HepG2 (cell line): ENCODE results near the gene IQCB1. TPM values are rescaled to one million over a fixed set of nuclear protein-coding genes. Genes with fewer than 3 reads are reported as not detected.

ENCODE experiments used
- ATAC-seq: fragments of 200-7000 bp; cut with Tn5 transposase; 3 replicates; pipeline ENCODE4 v1.9.1; 2020; ENCODE audit warnings: mild to moderate bottlenecking, moderate library complexity
- BruUV-seq: library from RNA; stranded (reverse); fragments of 400-500 nt; replicated peaks from 2 replicates; lab custom pipeline; 2021; lab: Mats Ljungman, UMichigan
- CTCF ChIA-PET: fragments of 300-600 bp; formaldehyde crosslinking; extraction: SDS; loops from one replicate; lab custom pipeline; 2021; ENCODE audit warnings: low total read pairs, inconsistent platforms, low intra/inter-chr PET ratio; lab: Yijun Ruan, JAX
- POLR2A ChIA-PET: fragments of 350-600 bp; sonication (Branson Sonifier 250); formaldehyde crosslinking; loops from one replicate; lab custom pipeline; 2020; ENCODE audit warnings: antibody characterized with exemption, inconsistent platforms; lab: Yijun Ruan, JAX
- DNase-seq: peaks from one replicate; pipeline ENCODE4 v3.0.0-alpha.2; 2015; ENCODE audit warnings: low spot score
- FAIRE-seq: peaks from 3 replicates; lab custom pipeline; 2011; peaks lifted over from hg19 to GRCh38; lab: Jason Lieb, UNC
- H2AFZ ChIP-seq: one replicate; pipeline ENCODE4 v1.6.1; 2011; ENCODE audit warnings: low read length, inconsistent platforms
- H3K27ac ChIP-seq: fragments of 300-600 bp; 3 replicates; pipeline ENCODE4 v1.8.0; 2011; ENCODE audit warnings: mixed run types, mild to moderate bottlenecking, mixed read lengths, low read length, inconsistent platforms; ENCODE audit not compliant: insufficient read depth; ENCODE audit errors: extremely low read length
- H3K27me3 ChIP-seq, 2 experiments: fragments of 200-600 bp in 1 of 2; 2 replicates in 1 of 2; 3 replicates in 1 of 2; pipeline versions ENCODE4 v1.6.0 to v1.8.0; 2011; ENCODE audit warnings: low read length in 2 of 2, mild to moderate bottlenecking in 2 of 2, moderate library complexity in 2 of 2, inconsistent platforms in 1 of 2; ENCODE audit not compliant: insufficient read depth in 2 of 2, control insufficient read depth in 1 of 2
- H3K36me3 ChIP-seq, 2 experiments: fragments of 200-600 bp in 1 of 2; replicated peaks in 1 of 2; 2 replicates in 1 of 2; 3 replicates in 1 of 2; pipeline versions ENCODE4 v1.5.1 to v1.8.0; 2011; ENCODE audit warnings: low read length in 2 of 2, inconsistent platforms in 1 of 2; ENCODE audit not compliant: insufficient read depth in 2 of 2, control insufficient read depth in 1 of 2
- H3K4me1 ChIP-seq: 2 replicates; pipeline ENCODE4 v1.5.1; 2012; ENCODE audit warnings: low read length, inconsistent platforms; ENCODE audit not compliant: insufficient read depth
- H3K4me2 ChIP-seq: 2 replicates; pipeline ENCODE4 v1.6.0; 2011; ENCODE audit warnings: low read depth, low read length, inconsistent platforms
- H3K4me3 ChIP-seq, 3 experiments: fragments of 200-600 bp in 1 of 3; sonication (generic), shearing (Covaris generic) in 1 of 3; replicated peaks in 1 of 3; 2 replicates each; pipeline ENCODE4 v1.5.1; 2011 to 2016; ENCODE audit warnings: low read length in 3 of 3, inconsistent platforms in 2 of 3, low read depth in 2 of 3, mild to moderate bottlenecking in 2 of 3, control low read depth in 1 of 3, mixed read lengths in 1 of 3; ENCODE audit not compliant: insufficient read depth in 1 of 3
- H3K79me2 ChIP-seq: one replicate; pipeline ENCODE4 v1.6.1; 2011; ENCODE audit warnings: low read length, inconsistent platforms; ENCODE audit not compliant: insufficient read depth
- H3K9ac ChIP-seq: 2 replicates; pipeline ENCODE4 v1.6.0; 2011; ENCODE audit warnings: mild to moderate bottlenecking, low read depth, low read length, inconsistent platforms; ENCODE audit not compliant: insufficient read depth
- H3K9me3 ChIP-seq: 2 replicates; pipeline ENCODE4 v1.5.1; 2012; ENCODE audit warnings: mild to moderate bottlenecking, low read length
- H4K20me1 ChIP-seq: 2 replicates; pipeline ENCODE4 v1.6.0; 2011; ENCODE audit warnings: inconsistent platforms, mild to moderate bottlenecking, low read length, moderate library complexity; ENCODE audit not compliant: insufficient read depth
- CBX2 ChIP-seq, 2 experiments: fragments of 200-600 bp in 1 of 2; sonication (generic); formaldehyde crosslinking in 1 of 2; IDR thresholded peaks; 2 replicates each; pipeline versions ENCODE4 v1.7.0 to v1.8.1; 2018 to 2022; ENCODE audit warnings: low read depth in 2 of 2, low read length in 1 of 2, mild to moderate bottlenecking in 1 of 2, missing genetic modification reagents in 1 of 2
- EED ChIP-seq: sonication (generic); formaldehyde crosslinking; IDR thresholded peaks from 2 replicates; pipeline ENCODE4 v1.5.0; 2020; ENCODE audit warnings: mild to moderate bottlenecking, missing genetic modification reagents
- HMGA1 ChIP-seq: sonication (generic); formaldehyde crosslinking; conservative IDR thresholded peaks from 2 replicates; pipeline ENCODE4 v1.4.0; 2020; ENCODE audit warnings: missing genetic modification reagents
- HNRNPK ChIP-seq: fragments of 200-400 bp; formaldehyde crosslinking; IDR thresholded peaks from 2 replicates; pipeline ENCODE4 v1.6.1; 2018; ENCODE audit warnings: low read length, low read depth, moderate library complexity, mild to moderate bottlenecking; ENCODE audit not compliant: poor library complexity, severe bottlenecking
- MBD4 ChIP-seq: IDR thresholded peaks from 2 replicates; pipeline ENCODE4 v1.6.1; 2012; ENCODE audit warnings: low read length, inconsistent platforms, borderline replicate concordance
- NFKB2 ChIP-seq: sonication (generic); formaldehyde crosslinking; IDR thresholded peaks from 2 replicates; pipeline ENCODE4 v1.4.0; 2020; ENCODE audit warnings: missing genetic modification reagents, borderline replicate concordance
- TBX2 ChIP-seq: sonication (generic); formaldehyde crosslinking; IDR thresholded peaks from 2 replicates; pipeline ENCODE4 v1.5.0; 2020; ENCODE audit warnings: missing genetic modification reagents, mild to moderate bottlenecking, borderline replicate concordance
- TIGD3 ChIP-seq: sonication (generic); formaldehyde crosslinking; IDR thresholded peaks from 2 replicates; pipeline ENCODE4 v1.5.1; 2020; ENCODE audit warnings: mild to moderate bottlenecking, missing genetic modification reagents, borderline replicate concordance
- XBP1 ChIP-seq: sonication (generic); formaldehyde crosslinking; IDR thresholded peaks from 2 replicates; pipeline ENCODE4 v1.5.0; 2020; ENCODE audit warnings: missing genetic modification reagents
- ZNF33A ChIP-seq: sonication (generic); formaldehyde crosslinking; IDR thresholded peaks from 2 replicates; pipeline ENCODE4 v1.5.1; 2020; ENCODE audit warnings: missing genetic modification reagents, mild to moderate bottlenecking, moderate library complexity, borderline replicate concordance
- ZNF460 ChIP-seq: sonication (generic); formaldehyde crosslinking; IDR thresholded peaks from 2 replicates; pipeline ENCODE4 v1.5.1; 2020; ENCODE audit warnings: missing genetic modification reagents, mild to moderate bottlenecking, borderline replicate concordance
- in situ Hi-C: cut with HindIII; loops from 2 replicates; pipeline ENCODE4 v1.10.0; 2017; ENCODE audit warnings: low pct_unique_long_range_greater_than_20kb; ENCODE audit not compliant: extremely low pct_ligation_motif_present
- intact Hi-C: fragments of 100-400 bp; cut with micrococcal nuclease; formaldehyde crosslinking; loops from one replicate; pipeline ENCODE4 v1.10.0; 2022; ENCODE audit not compliant: unreplicated experiment
- polyA plus RNA-seq, 8 experiments: library from polyadenylated mRNA; depleted of rRNA in 3 of 8; stranded (reverse) in 7 of 8; unstranded in 1 of 8; fragments of >200 nt; fragmentation: Illumina TruSeq in 4 of 8; extraction: Trizol in 4 of 8; gene quantifications; 2 replicates each; pipeline versions ENCODE4 v1.2.1 to v1.2.3, GENCODE V29; 2011 to 2016; ENCODE audit warnings: low read depth in 4 of 8, missing spikeins in 1 of 8, mixed read lengths in 1 of 8; ENCODE audit not compliant: insufficient read depth in 1 of 8
- total RNA-seq, 5 experiments: library from RNA; depleted of rRNA; stranded (reverse); fragments of >200 nt; fragmentation: Illumina TruSeq; extraction: Trizol; gene quantifications; 2 replicates each; pipeline ENCODE4 v1.2.3, GENCODE V29; 2016; ENCODE audit warnings: low read depth in 1 of 5
- TF ChIP-seq, protein P1 (sequence below): sonication (generic); formaldehyde crosslinking; IDR thresholded peaks from 2 replicates; pipeline ENCODE4 v1.5.0; 2020; ENCODE audit warnings: mild to moderate bottlenecking, missing genetic modification reagents, borderline replicate concordance
- TF ChIP-seq, protein P2 (sequence below): IDR thresholded peaks from 2 replicates; pipeline ENCODE4 v1.6.1; 2016; ENCODE audit warnings: low read depth, control low read depth
- TF ChIP-seq, protein P3 (sequence below): IDR thresholded peaks from 2 replicates; pipeline ENCODE4 v1.6.1; 2012; ENCODE audit warnings: inconsistent platforms

IQCB1 gene
- total and polyA plus RNA-seq, 2 of the 13 experiments (the other 11 are each of a cell fraction or from before 2014, with no cell fraction given): 18.0 to 41.4 TPM

GRCh38 chr3:121869736-121870135 lies 34.9 kb upstream of the IQCB1 start (continued):
- TF ChIP-seq, protein P1, sequence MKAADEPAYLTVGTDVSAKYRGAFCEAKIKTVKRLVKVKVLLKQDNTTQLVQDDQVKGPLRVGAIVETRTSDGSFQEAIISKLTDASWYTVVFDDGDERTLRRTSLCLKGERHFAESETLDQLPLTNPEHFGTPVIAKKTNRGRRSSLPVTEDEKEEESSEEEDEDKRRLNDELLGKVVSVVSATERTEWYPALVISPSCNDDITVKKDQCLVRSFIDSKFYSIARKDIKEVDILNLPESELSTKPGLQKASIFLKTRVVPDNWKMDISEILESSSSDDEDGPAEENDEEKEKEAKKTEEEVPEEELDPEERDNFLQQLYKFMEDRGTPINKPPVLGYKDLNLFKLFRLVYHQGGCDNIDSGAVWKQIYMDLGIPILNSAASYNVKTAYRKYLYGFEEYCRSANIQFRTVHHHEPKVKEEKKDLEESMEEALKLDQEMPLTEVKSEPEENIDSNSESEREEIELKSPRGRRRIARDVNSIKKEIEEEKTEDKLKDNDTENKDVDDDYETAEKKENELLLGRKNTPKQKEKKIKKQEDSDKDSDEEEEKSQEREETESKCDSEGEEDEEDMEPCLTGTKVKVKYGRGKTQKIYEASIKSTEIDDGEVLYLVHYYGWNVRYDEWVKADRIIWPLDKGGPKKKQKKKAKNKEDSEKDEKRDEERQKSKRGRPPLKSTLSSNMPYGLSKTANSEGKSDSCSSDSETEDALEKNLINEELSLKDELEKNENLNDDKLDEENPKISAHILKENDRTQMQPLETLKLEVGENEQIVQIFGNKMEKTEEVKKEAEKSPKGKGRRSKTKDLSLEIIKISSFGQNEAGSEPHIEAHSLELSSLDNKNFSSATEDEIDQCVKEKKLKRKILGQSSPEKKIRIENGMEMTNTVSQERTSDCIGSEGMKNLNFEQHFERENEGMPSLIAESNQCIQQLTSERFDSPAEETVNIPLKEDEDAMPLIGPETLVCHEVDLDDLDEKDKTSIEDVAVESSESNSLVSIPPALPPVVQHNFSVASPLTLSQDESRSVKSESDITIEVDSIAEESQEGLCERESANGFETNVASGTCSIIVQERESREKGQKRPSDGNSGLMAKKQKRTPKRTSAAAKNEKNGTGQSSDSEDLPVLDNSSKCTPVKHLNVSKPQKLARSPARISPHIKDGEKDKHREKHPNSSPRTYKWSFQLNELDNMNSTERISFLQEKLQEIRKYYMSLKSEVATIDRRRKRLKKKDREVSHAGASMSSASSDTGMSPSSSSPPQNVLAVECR (CRISPR knock-in tag): no peak
- no peak for TF ChIP-seq HNRNPK
- TF ChIP-seq XBP1: no peak
- no peak for TF ChIP-seq EED (CRISPR knock-in tag)

DNA sequence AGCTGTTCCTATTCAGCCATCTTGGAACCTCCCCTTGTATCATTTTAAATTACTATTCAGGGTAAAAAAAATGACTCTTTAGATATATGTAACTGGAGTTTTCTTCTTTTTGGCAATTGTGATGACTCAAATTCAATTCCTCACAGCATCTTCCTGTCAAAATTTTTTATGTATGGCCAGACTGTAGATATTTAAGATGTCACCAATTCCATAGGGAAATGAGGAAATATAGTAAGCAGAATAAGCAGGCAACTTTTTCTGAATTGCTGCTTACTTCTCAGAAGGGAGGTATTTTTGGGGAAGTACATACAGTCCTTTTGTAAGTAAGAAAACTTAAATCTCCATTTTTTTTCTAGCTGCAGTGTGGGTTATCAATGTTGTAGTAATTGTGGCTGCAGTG lies 28.9 kb upstream of the IQCB1 start:
- ChIA-PET POLR2A (no interaction called here), CTCF (no interaction called here)
- Histone ChIP-seq H3K4me1 (no peaks in the 10 kb centered on the region), H3K9me3 (no peaks in the 10 kb centered on the region), H3K4me3 (no peak overlapping the region), H3K27ac (no peak overlapping the region), H4K20me1 (no peaks in the 10 kb centered on the region), H3K79me2 (no peaks in the 10 kb centered on the region), H3K27me3 (no peaks in the 10 kb centered on the region), H3K36me3 (no peaks in the 10 kb centered on the region), H3K4me2 (no peak overlapping the region), H2AFZ (no peak overlapping the region), H3K9ac (no peak overlapping the region)
- BruUV-seq: no TSS peak
- intact Hi-C loops (no loop called here), in situ Hi-C loops (no loop called here)
- DNase-seq (no peak), FAIRE-seq (no peak), ATAC-seq (no peak)
- no peak for TF ChIP-seq TIGD3 (CRISPR knock-in tag)
- TF ChIP-seq ZNF33A: no peak
- TF ChIP-seq NFKB2 (CRISPR knock-in tag): no peak
- no peak for TF ChIP-seq EED (CRISPR knock-in tag)
- TF ChIP-seq ZNF460 (CRISPR knock-in tag): no peak
- TF ChIP-seq, protein P2, sequence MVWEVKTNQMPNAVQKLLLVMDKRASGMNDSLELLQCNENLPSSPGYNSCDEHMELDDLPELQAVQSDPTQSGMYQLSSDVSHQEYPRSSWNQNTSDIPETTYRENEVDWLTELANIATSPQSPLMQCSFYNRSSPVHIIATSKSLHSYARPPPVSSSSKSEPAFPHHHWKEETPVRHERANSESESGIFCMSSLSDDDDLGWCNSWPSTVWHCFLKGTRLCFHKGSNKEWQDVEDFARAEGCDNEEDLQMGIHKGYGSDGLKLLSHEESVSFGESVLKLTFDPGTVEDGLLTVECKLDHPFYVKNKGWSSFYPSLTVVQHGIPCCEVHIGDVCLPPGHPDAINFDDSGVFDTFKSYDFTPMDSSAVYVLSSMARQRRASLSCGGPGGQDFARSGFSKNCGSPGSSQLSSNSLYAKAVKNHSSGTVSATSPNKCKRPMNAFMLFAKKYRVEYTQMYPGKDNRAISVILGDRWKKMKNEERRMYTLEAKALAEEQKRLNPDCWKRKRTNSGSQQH (CRISPR knock-in tag): no peak
- no peak for TF ChIP-seq CBX2 (IDR thresholded peaks at IDR 0.05; ENCODE audit: low read depth, low read length)
- TF ChIP-seq CBX2 (CRISPR knock-in tag; IDR thresholded peaks at IDR 0.05; ENCODE audit: low read depth): no peak
- no peak for TF ChIP-seq TBX2
- no peak for TF ChIP-seq HMGA1 (CRISPR knock-in tag)
- TF ChIP-seq MBD4: no peak
- TF ChIP-seq, protein P3, sequence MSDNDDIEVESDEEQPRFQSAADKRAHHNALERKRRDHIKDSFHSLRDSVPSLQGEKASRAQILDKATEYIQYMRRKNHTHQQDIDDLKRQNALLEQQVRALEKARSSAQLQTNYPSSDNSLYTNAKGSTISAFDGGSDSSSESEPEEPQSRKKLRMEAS: no peak
